Parathyroid adenoma (tissue), 2 donors: ENCODE data around the gene CADPS2.

Experiments
- H2AFZ ChIP-seq: fragments of 300-600 bp; sonication (generic); one replicate; pipeline ENCODE4 v1.7.0; 2017; ENCODE audit warnings: antibody characterized with exemption, mild to moderate bottlenecking
- H3K27ac ChIP-seq: fragments of 300-600 bp; sonication (generic); one replicate; pipeline ENCODE4 v1.7.0; 2017
- H3K27me3 ChIP-seq: fragments of 300-600 bp; sonication (generic); one replicate; pipeline ENCODE4 v1.7.0; 2017; ENCODE audit warnings: low read length; ENCODE audit not compliant: control insufficient read depth, insufficient read depth
- H3K36me3 ChIP-seq: fragments of 300-600 bp; sonication (generic); one replicate; pipeline ENCODE4 v1.7.0; 2017; ENCODE audit warnings: low read length; ENCODE audit not compliant: control insufficient read depth, insufficient read depth
- H3K4me1 ChIP-seq: fragments of 300-600 bp; sonication (generic); one replicate; pipeline ENCODE4 v1.7.0; 2017; ENCODE audit warnings: control low read depth
- H3K4me2 ChIP-seq: fragments of 300-600 bp; sonication (generic); one replicate; pipeline ENCODE4 v1.7.0; 2017; ENCODE audit warnings: low read length
- H3K4me3 ChIP-seq: fragments of 300-600 bp; sonication (generic); one replicate; pipeline ENCODE4 v1.7.0; 2017; ENCODE audit warnings: low read depth, low read length
- H3K79me2 ChIP-seq: fragments of 300-600 bp; sonication (generic); one replicate; pipeline ENCODE4 v1.7.0; 2017; ENCODE audit warnings: control low read depth
- H3K9ac ChIP-seq: fragments of 300-600 bp; sonication (generic); one replicate; pipeline ENCODE4 v1.7.0; 2017; ENCODE audit warnings: mild to moderate bottlenecking
- H3K9me3 ChIP-seq: fragments of 300-600 bp; sonication (generic); one replicate; pipeline ENCODE4 v1.7.0; 2017; ENCODE audit warnings: low read length; ENCODE audit not compliant: control insufficient read depth
- TF ChIP-seq, protein P1 (sequence below): fragments of 300-600 bp; sonication (generic); IDR thresholded peaks from one replicate; pipeline ENCODE4 v1.7.0; 2017; ENCODE audit warnings: antibody characterized with exemption, mild to moderate bottlenecking
- donor health status: primary hyperparathyroidism.

The CADPS2 gene

DNA sequence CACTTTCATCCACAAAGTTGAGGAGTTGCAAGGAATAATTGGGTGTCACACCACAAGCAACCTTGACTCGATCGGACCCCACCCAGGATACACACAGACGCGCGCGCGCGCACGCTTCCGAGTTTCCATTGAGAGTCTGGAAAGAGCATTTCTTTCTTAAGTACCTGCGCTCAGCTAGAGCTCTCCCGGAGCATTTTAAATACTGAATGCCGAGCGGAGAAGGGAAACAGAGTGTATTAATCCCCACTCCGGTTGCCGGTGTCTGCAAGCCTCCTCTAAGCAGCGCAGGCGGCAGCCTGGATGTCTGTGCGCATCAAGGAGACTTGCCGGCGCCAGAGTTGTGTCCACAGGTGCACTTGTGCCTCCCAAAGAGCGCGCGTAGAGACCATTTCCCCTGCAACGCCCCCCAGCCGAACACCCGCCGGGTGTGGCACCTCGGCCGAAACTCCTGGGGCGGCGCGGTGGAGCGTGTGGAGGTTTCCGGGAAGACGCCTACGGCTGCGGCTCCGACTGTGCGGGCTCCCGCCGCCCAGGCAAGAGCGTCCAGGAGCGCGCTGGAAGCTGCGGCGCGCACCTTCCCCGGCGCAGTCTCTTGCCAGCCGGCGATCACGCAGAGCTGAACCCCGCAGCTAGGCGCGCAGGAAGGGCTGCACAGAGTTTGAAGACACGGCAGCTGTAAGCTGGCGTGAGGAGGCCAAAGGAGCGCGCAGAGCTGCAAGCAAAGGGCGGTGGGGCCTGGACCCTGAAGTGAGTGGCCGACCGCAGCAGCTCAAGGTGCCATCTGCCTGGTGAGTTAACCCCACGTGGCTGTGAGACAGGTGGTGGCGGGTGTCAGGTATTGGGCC, 580.6 kb downstream of the CADPS2 start:
- Histone ChIP-seq H2AFZ (no peak overlapping the region), H3K4me2 (peak overlapping the region; percentile 29), H3K79me2 (no peaks in the 10 kb centered on the region), H3K4me1 (no peaks in the 10 kb centered on the region), H3K27me3 (peaks cover 19% of the 10 kb centered on the region), H3K4me3 (no peak overlapping the region), H3K36me3 (no peaks in the 10 kb centered on the region), H3K9ac (no peak overlapping the region), H3K9me3 (no peaks in the 10 kb centered on the region), H3K27ac (no peak overlapping the region)
- TF ChIP-seq, protein P1, sequence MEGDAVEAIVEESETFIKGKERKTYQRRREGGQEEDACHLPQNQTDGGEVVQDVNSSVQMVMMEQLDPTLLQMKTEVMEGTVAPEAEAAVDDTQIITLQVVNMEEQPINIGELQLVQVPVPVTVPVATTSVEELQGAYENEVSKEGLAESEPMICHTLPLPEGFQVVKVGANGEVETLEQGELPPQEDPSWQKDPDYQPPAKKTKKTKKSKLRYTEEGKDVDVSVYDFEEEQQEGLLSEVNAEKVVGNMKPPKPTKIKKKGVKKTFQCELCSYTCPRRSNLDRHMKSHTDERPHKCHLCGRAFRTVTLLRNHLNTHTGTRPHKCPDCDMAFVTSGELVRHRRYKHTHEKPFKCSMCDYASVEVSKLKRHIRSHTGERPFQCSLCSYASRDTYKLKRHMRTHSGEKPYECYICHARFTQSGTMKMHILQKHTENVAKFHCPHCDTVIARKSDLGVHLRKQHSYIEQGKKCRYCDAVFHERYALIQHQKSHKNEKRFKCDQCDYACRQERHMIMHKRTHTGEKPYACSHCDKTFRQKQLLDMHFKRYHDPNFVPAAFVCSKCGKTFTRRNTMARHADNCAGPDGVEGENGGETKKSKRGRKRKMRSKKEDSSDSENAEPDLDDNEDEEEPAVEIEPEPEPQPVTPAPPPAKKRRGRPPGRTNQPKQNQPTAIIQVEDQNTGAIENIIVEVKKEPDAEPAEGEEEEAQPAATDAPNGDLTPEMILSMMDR, result no peak

- Histone ChIP-seq H3K4me2 (no peak overlapping the region), H3K4me3 (no peak overlapping the region), H3K36me3 (no peaks in the 10 kb centered on the region), H3K79me2 (no peaks in the 10 kb centered on the region), H3K27ac (no peak overlapping the region), H3K9me3 (no peaks in the 10 kb centered on the region), H3K4me1 (no peaks in the 10 kb centered on the region), H3K9ac (no peak overlapping the region), H2AFZ (no peak overlapping the region), H3K27me3 (peaks cover 26% of the 10 kb centered on the region)
- TF ChIP-seq, protein P1, result no peak
These were observed 581.3 kb downstream of the CADPS2 start for GRCh38 chr7:122304996-122305421.

DNA sequence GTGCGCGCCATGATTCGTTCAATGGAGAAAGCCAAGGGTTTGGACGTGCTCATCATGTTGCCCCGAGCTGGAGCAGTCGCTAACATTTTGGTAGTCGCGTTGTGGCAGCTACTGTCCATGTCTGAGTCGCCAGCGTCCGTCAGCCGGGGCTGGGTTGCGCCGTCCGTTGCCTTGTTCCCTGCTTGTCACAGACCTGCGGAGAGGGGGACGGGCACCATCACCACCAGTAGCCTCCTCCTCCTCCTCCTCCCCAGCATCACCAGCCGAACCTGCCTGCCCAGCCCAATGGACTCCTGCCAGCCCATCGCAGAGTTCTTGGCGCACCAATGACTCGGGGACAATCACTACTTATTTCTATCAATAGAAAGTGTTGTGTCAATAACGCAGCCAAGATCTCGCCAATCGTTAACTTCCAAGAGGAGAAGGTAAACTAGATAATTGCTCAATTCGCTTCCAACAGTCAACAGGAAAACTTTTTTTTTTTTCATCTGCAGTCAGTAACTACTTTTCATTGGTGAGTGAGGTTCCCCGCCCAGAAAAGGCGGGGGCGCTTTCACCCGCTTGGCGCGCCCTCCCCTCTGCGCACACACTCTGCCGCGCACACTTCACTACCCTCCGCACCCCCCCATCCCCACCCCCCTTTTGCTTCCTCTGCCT, 581.8 kb downstream of the CADPS2 start, which contains the start of gene FEZF1:
Gene FEZF1 (minus strand): TSS at position 432 of the 657 bp plus-strand sequence. CDS start 313 bp downstream, at position 119.
- H3K4me2 ChIP-seq, result peak within 1 kb of the TSS; percentile 29
- H3K9ac ChIP-seq, result no peak within 1 kb of the TSS
- H3K4me1 ChIP-seq, result no peaks in the 10 kb centered on the region
- H3K9me3 ChIP-seq, result no peaks in the 10 kb centered on the region
- no peaks in the 10 kb centered on the region for H3K36me3 ChIP-seq
- no peaks in the 10 kb centered on the region for H3K79me2 ChIP-seq
- H2AFZ ChIP-seq, result no peak within 1 kb of the TSS
- H3K27me3 ChIP-seq, result peaks cover 27% of the 10 kb centered on the region
- TF ChIP-seq, protein P1, result no peak
- H3K27ac ChIP-seq, result no peak within 1 kb of the TSS
- H3K4me3 ChIP-seq, result no peak within 1 kb of the TSS

DNA sequence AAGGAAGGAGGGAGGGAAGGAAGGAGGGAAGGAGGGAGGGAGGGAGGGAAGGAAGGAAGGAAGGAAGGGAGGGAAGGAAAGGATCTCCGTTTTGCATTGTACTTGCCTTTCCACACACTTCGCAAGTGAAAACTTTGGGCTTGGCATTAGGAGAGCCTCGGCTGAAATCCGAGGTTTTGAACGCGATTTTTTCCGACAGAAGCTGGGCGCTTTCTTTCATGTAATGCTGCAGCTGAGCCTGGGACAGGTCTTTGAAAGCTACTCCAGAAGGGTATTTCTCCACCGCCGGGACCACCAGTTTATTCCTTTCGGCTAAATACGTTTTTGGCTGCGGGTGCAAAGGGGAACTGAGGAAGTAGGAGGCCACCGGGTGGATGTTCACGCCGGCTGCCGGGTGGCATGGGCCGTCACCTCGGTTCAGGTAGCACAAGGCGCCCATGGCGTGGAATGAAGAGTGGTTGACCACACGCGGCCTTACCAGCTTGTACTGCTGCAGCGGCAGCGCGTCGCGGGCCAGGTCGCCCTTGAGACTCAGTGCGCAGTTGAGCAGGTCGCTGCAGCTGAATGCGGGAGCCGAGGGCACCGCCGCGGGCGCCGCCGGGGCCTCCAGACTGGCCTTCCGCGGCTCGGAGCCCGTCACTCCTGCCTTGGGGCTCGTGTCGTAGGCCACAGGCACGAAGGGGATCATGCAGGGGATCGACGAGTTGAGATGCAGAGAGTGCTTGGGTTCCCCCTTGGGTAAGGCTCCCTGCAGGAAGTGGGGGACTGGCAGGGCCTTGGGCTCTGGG, 582.5 kb downstream of the CADPS2 start:
- H3K4me1 ChIP-seq, result no peaks in the 10 kb centered on the region
- TF ChIP-seq, protein P1, result no peak
- peaks cover 27% of the 10 kb centered on the region for H3K27me3 ChIP-seq
- no peak overlapping the region for H3K9ac ChIP-seq
- no peak overlapping the region for H2AFZ ChIP-seq
- H3K27ac ChIP-seq, result no peak overlapping the region
- no peak overlapping the region for H3K4me3 ChIP-seq
- no peak overlapping the region for H3K4me2 ChIP-seq
- H3K79me2 ChIP-seq, result no peaks in the 10 kb centered on the region
- no peaks in the 10 kb centered on the region for H3K9me3 ChIP-seq
- H3K36me3 ChIP-seq, result no peaks in the 10 kb centered on the region
